Inflammatory macrophage (primary cell): Measurements from ENCODE around the gene SLC38A8.
A peak's percentile ranks its signal among the peaks of the same experiment; 100 is the strongest.

ENCODE experiments used
- DNase-seq, 2 donors: peaks; one replicate each; pipeline ENCODE4 v3.0.0-alpha.2; 2020 to 2022

SLC38A8 gene

GRCh38 chr16:83994087-83994486 lies 48.5 kb downstream of the SLC38A8 start:
- DNase-seq = peak; percentile 88 to 91

GRCh38 chr16:83992624-83993023 lies 50.0 kb downstream of the SLC38A8 start:
- no peak for DNase-seq

- no peak for DNase-seq
Observed at GRCh38 chr16:83990492-83990891, 52.1 kb downstream of the SLC38A8 start.

- no peak for DNase-seq
Observed at GRCh38 chr16:83989300-83989699, 53.3 kb downstream of the SLC38A8 start.

- no peak for DNase-seq
Observed at GRCh38 chr16:83983491-83983890, 59.1 kb downstream of the SLC38A8 start.

- no peak for DNase-seq
Observed at GRCh38 chr16:83981799-83982198, 60.8 kb downstream of the SLC38A8 start.

GRCh38 chr16:83980794-83981193 lies 61.8 kb downstream of the SLC38A8 start:
- no peak for DNase-seq

- DNase-seq = no peak
Observed at GRCh38 chr16:83979441-83979840, 63.2 kb downstream of the SLC38A8 start.

GRCh38 chr16:83978401-83978904 lies 64.1 kb downstream of the SLC38A8 start:
- DNase-seq = no peak

- DNase-seq = no peak
Observed at GRCh38 chr16:83977056-83977815, 65.4 kb downstream of the SLC38A8 start.

- DNase-seq = no peak
Observed at GRCh38 chr16:83975590-83976260, 66.9 kb downstream of the SLC38A8 start.

- DNase-seq = no peak
Observed at GRCh38 chr16:83974475-83974874, 68.1 kb downstream of the SLC38A8 start.

GRCh38 chr16:83973581-83974385 lies 68.8 kb downstream of the SLC38A8 start:
- no peak for DNase-seq

GRCh38 chr16:83973077-83973476 lies 69.5 kb downstream of the SLC38A8 start:
- DNase-seq = no peak

GRCh38 chr16:83972256-83973008 lies 70.2 kb downstream of the SLC38A8 start:
- DNase-seq = no peak

GRCh38 chr16:83971165-83972130 lies 71.1 kb downstream of the SLC38A8 start:
- DNase-seq = no peak

- DNase-seq = no peak
Observed at GRCh38 chr16:83970430-83970815, 72.2 kb downstream of the SLC38A8 start.

GRCh38 chr16:83969771-83970429 lies 72.7 kb downstream of the SLC38A8 start:
- no peak for DNase-seq

- DNase-seq = no peak
Observed at GRCh38 chr16:83968891-83969649, 73.5 kb downstream of the SLC38A8 start.

- DNase-seq = no peak
Observed at GRCh38 chr16:83968306-83968851, 74.2 kb downstream of the SLC38A8 start.
